Colon (tissue), 2 donors: Measurements from ENCODE around the gene EIF3I.
"Not testable (repeated sequence)": the region's sequence is repeated elsewhere in the genome, so short reads cannot be mapped to it uniquely, and the experiment has no call there.

Experiments
- FAIRE-seq: peaks from 2 replicates; lab custom pipeline; 2012; peaks lifted over from hg19 to GRCh38; lab: Jason Lieb, UNC
- donor health status: control.
- donor health status: control.

EIF3I gene

DNA sequence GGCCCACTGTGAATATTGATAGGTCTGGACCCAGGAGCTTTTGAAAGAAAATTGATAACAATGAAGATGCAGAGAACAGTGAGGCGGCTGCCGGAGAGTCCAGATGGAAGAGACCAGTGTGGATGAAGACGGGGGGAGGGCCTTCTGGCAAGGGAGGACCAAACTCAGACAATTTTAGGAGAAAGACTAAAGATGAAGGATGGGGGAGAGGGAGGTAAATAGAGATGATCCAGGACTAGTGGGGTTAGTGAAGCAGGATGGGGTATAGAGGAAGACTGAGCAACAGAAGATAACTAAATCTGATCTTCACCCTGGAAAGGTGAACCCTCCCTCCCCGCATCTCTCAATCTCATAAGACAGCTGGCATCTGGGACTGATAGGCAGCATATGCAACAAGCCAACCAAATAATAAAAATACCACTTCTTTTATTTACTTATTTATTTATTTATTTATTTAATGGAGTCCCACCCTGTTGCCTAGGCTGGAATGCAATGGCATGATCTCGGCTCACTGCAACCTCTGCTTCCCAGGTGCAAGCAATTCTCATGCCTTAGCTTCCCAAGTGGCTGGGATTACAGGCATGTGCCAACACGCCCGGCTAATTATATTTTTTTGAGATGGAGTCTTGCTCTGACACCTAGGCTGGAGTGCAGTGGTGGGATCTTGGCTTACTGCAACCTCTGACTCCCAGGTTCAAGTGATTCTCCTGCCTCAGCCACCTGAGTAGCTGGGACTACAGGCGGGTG lies 10.5 kb downstream of the EIF3I start:
- no peak for FAIRE-seq

DNA sequence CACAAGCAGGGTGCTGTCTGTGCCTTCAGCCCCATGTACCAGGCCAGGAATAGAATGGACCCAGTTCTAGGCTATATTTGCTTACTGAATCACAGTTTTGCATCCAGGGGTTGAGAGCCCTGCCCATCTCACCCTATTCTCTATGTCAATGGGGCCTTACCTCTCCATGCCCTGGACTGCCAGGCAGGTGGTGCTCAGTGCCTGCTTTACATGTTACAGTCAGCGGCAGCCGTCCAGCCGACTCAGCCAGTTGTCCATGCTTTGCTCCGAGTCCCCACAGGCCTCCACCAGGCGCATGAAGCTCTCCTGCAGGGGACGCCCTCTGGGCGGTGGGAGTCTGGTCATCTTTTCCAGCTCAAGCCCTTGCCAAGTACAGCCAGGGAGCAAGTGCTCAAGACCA lies 12.6 kb downstream of the EIF3I start:
- no peak for FAIRE-seq

DNA sequence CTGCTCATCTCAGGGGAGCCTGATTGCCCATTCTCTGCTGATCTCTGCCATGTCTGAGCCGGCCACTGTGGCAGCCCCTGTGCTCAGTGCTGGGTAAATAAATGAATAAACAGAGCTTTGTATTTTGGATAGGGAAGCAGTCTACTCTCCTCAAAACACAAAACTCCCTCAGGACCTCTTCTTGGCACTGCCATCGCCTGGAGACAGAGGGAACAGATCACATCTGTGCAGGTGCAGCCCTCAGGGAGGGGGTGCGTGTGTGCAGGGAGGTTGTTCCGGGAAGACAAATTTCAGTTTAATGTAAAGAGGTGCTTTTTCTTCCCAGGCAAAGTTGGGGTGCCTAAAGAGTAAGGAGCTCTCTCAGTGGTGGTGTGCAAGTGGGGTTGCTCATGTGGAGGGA lies 17.1 kb downstream of the EIF3I start:
- no peak for FAIRE-seq

DNA sequence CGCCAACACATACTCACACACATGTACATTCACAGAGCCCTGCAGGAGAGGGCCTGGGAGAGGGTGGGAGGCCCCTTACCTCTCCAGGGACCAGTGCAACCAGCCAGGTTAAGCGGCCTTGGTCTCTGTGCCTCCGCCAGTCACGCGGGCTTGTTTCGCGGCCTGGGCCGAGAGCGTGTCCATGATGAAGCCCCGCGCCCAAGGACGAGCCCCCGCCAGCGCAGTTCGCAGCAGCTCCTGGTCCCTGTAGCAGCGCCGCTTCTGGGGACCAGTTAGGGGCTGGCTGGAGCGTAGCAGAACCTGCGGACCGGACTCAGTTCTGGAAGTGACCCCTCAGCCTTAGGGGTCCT lies 17.6 kb downstream of the EIF3I start:
- FAIRE-seq, result no peak

DNA sequence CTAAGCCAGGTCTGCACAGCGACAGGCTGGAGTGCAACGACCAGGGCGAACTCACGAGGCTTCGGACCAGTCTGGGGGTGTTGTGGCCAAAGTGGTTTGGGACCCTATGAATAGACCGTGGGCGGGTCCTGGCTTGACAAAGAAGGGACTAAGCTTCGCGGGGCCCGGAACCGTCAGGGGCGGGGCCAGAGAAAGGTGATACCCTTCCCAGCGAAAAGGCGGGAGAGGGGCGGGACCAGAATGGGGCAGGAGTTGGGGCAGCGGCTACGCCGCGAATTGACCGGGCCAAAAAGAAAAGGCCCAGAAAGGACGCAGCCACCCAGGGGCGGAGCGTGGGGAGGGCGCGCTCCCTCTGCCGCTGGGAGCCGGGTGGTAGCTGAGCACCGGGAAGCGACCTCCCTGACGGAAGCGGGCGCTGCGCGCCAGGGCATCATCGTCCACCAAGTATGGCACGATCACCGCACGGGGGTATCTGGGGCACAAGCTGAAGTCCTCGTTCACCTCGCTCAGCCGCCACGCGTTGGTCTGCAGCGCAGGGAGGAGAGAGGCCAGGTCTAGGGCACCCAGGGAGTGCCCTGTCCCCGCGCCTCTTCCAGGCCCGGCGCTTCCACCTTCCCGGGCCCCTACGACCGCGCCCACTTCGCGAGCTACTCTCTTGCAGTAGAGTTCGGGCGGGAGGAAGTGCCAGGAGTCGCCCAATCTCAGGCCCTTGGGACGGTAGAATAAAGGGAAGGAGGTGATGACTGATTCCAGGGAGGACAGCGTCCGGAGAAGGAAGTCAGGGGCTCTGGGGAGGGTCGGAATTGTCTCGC lies 18.1 kb downstream of the EIF3I start:
- FAIRE-seq, result no peak

DNA sequence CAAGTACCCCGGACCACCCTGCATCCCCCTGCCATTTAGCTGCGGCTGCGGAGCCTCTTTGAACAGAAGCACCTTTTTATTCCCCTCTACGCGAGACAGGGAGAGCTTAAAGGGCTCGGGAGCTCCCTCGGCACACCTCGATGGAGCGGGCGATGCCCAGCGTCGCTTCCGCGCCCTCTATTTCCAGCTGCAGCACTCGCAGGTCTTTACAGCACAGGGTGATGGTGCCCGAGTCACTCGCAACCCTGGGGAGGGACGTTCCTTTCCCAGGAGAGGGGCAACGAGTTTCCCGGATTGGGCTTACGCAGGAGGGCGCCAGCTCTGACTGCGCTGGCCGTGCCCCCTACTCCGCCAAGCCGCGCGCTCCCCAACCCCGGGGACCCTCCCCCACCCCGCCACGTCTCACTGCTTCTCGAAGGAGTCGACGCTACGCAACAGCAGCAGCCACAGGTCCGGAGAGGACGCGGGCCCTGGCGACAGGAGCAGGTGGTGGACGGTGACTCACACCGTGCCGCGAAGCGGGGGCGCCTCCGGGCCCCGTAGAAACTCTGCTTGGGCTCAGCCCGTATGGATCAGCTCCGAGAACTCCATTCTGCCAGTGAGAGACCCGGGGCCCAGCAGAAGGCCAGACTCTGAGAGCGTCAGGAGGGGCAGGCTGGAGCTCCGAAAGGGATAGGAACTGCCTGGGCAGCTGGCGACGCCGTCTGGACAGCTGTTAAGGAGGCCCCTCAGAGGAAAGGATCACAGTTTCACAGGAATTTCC lies 19.0 kb downstream of the EIF3I start:
- no peak for FAIRE-seq

DNA sequence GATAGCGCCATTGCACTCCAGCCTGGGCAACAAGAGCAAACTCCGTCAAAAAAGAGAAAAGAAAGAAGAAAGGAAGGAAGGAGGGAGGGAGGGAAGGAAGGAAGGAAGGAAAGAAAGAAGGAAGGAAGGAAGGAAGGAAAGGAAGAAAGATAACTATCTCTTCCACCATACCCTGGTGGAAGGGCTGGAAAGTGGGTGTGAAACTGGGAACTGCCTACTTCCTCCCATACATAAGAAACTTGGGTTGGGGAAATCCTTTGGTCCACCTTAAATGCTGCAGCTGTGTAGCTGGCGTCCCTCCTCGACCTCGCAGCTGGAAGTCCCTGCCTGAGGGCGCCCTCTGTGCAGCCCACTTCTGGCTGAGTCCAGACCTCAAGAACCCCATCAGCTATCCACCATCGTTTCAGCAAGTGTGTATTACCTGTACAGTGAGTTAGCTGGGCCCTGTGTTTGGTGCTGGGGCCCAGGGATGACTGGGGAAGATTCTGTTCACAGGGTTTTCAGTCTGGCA lies 20.2 kb downstream of the EIF3I start:
- no peak for FAIRE-seq

DNA sequence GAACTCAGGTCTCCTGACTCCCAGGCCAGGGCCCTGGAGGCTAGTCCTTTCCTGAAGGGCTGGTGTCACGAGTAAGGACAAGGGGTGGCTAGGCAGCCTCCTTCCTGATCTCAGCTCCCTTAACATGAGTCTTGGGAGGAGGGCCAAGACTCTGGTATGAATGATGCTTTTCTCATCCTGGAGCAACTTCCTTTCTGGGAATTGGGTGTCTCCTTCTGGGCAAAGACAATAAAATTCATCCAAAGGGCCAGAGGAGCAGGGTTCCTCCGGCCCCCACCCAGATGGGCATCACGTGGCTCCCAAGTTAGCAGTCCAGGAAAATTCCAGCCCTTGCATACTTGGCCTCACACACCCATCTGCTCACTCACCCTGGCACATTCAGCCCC lies 24.7 kb downstream of the EIF3I start, which contains the start of gene FAM167B:
Gene FAM167B (plus strand): TSS at position 335 of the 386 bp plus-strand sequence. CDS start 200 bp downstream, outside the sequence.
- no peak for FAIRE-seq

DNA sequence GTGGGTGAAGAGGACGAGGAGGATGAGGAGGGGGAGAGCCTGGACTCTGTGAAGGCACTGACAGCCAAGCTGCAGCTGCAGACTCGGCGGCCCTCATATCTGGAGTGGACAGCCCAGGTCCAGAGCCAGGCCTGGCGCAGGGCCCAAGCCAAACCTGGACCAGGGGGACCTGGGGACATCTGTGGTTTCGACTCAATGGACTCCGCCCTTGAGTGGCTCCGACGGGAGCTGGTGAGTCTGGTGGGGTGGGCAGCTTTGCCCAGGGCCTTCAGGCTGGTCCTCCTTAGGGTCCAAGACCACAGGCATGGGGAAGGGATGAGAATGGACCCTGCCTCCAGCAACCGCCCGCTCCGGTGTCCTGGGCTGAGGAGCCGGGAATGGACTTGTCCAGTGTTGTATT lies 25.2 kb downstream of the EIF3I start:
- FAIRE-seq, result no peak

DNA sequence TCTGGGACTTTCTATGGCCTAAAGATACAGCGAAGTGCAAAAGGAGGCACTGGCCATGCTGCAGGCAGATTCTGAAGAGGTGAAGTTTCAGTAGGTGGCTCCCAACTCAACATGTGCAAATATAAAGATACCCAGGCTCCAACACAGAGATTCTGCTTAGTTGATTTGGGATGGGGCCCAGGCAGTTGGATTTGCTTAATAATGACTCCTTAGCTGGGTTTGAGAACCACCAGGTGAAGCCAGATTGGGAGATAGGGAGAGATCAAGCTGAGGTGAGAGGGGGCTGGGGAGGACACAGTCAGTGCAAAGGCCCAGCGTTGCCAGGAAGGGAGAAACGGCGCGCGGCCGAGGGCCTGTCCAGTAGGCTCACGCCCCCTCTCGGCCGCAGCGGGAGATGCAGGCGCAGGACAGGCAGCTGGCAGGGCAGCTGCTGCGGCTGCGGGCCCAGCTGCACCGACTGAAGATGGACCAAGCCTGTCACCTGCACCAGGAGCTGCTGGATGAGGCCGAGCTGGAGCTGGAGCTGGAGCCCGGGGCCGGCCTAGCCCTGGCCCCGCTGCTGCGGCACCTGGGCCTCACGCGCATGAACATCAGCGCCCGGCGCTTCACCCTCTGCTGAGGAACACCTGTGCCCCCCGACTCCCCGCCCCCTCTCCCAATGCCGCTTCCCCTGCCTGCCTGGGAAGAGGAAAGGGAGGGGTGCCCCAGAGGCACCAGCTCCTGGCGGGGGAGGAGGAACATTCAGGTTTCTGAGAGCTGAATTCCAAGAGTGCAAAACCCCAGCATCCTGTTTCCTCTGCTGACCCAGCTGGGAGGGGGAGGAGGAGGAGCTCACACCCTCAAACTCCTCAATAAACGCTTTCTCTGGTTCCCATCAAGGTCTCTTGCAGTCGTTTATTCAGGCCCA lies 26.0 kb downstream of the EIF3I start:
- no peak for FAIRE-seq

DNA sequence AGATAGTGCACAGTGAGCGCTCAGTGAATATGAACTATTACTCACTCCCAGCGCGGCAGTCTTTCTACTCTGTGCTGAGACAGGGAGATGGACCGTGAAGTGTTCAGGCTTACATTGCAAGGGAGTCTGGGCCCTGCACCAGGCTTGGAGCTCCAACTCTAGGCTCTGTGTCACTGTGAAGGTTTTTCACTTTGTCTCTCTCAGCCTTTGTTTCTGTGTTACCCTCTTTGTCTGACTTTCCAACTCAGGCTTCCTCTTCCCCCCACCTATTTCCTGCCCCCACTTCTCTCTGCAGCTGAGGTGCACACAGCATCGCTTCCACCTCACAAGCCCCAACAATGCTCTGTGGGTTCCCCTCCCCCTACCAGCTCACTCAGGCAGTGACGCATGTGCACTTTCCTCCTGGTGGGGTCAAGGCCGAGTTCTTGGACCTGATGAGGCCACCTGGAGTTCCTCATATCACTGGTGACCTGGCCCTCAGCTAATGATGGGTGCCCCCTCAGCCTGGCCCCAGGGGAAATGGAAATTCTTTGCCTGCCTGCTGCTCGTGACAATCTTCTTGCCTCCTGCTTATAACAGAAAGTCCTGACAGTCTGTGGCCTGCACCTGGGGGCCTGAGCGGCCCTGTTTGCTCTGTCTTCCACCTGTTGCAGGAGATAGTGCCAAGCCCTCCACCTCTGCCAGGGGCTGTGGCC lies 27.8 kb downstream of the EIF3I start:
- no peak for FAIRE-seq

DNA sequence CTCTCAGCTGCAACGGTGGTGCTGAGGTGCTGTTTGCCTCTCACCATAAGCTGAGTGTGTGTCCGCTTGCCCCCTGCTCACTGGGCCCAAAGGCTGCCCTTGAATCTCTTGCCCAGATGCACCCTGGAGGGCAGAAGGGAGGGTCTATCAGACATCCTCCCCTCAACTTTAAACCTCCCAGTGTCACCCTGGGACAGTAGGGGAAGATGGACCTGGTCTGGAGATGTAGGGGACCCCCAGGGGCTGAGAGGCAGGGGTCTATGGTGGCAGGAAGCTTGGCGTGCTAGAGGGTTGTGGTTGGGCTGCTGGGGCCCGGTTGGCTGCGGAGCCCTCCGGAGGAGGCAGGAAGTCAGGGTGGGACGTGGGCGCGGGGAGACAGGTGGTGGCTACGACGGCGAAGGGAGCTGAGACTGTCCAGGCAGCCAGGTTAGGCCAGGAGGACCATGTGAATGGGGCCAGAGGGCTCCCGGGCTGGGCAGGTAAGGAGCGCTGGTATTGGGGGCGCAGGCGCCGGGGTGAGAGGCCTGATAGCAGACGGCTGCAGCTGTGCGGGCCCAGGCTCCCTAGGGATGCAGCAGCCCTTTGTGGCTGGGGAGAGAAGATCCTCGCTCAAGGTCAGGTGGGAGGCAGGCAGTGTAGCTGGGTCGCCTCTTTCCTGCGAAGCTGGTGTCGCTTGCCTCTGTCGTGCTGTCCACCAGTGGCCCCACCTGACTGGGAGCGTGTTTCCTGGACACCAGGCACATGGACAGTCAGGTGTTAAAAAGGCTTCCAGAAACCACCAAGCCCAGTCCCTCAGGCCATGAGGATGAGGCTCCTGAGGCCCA lies 28.9 kb downstream of the EIF3I start, which contains the start of gene LCK:
Gene LCK (plus strand): TSS at position 373 of the 824 bp plus-strand sequence. CDS start 23,065 bp downstream, outside the sequence.
- no peak for FAIRE-seq

DNA sequence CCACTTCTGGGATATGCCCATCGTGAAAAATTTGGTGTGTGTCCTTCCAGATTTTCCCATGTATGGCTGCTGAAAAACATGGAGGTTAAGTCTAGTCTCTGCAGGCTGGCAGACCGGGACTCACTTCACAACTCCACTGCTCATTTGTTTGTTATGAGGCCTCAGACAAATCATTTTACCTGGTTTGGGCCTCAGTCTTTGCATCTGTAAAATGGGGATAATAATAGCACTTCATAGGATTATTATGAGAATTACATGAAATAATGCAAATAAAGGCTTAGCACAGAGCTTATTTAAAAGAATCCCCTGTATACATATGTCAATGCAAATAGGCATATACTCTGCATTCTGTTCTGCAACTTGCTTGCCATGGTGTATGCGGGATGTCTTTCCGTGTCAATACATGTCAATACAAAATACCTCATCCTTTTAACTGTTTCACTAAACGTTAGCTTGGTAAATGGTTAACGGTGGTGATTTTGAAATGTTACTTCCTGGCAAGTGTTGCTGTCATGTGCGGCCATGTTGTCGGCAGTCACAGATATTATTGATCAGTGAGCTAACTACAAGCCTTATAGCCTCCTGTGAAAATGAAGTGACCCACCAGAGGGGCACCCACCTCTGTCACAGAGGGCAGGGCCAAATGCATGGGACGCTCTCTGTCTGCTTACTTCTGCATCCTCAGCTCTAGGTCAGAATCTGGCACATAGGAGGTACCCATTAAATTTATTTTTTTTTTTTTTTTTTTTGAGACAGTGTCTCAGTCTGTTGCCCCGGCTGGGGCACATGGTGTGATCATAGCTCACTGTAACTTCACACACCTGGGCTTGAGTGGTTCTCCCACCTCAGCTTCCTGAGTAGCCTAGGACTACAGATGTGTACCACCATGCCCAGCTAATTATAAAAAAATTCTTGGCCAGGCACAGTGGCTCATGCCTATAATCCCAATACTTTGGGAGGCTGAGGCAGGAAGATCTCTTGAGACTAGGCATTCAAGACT lies 33.2 kb downstream of the EIF3I start:
- FAIRE-seq, result no peak

DNA sequence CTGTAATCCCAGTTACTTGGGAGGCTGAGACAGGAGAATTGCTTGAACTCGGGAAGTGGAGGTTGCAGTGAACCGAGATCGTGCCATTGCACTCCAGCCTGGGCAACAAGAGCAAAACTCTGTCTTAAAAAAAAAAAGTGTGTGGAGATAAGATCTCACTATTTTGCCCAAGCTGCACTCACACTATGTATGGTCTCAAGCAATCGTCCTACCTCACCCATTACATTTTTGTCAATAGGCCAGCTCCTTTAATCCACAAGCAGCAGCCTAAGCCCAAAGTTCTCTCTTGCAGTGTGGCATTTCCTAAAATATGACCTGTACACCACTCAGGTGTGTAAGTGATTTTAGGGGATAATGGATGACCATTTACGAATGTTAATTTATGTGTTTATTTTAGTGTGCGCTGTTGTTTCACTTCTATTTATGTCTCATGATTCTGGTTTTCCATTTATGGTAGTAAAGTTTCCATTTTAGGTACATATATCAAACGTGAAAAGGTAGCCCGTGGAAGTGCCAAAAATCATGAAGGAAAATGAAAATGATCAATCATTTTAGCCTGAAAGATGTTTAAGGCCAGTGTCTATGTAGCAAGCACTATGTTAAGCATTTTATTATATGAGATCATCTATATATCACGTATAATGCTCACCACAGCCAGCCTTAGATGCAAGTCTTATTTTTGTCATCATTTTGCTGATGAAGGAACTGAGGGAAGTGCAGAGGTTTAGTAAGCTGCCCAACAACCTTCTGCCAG lies 34.4 kb downstream of the EIF3I start:
- no peak for FAIRE-seq

DNA sequence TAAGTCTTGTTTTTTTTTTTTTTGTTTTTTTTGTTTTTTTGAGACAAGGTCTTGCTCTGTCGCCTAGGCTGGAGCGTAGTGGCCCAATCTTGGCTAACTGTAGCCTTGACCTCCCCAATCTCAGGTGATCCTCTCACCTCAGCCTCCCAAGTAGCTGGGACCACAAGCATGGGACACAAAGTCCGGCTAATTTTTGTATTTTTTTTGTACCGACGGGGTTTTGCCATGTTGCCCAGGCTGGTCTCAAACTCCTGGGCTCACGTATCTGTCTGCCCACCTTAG lies 35.0 kb downstream of the EIF3I start:
- no peak for FAIRE-seq

DNA sequence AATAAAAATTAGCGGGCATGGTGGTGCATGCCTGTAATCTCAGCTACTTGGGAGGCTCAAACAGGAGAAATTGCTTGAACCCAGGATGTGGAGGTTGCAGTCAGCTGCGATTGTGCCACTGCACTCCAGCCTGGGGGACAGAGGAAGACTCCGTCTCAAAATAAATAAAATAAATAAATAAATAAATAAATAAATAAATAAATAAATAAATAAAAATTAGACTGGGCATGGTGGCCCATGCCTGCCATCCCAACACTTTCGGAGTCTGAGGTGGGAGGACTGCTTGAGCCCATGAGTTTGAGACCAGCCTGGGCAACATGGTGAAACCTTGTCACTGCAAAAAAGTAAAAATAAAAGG lies 41.0 kb downstream of the EIF3I start:
- not testable (repeated sequence) for FAIRE-seq

DNA sequence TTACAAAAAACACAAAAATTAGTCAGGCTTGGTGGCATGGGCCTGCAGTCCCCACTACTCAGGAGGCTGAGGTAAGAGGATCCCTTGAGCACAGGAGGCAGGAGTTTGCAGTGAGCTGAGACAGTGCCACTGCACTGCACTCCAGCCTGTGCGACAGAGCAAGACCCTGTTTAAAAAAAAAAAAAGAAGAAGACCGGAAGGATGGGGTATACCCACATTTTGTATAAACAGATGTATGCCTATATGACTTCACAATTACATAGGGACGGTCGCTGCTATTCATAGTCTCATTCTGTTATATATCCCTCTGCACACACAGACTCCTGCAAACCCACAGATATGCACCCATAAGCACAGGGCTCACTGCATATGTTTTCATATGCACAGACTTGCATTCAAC lies 41.5 kb downstream of the EIF3I start:
- no peak for FAIRE-seq

DNA sequence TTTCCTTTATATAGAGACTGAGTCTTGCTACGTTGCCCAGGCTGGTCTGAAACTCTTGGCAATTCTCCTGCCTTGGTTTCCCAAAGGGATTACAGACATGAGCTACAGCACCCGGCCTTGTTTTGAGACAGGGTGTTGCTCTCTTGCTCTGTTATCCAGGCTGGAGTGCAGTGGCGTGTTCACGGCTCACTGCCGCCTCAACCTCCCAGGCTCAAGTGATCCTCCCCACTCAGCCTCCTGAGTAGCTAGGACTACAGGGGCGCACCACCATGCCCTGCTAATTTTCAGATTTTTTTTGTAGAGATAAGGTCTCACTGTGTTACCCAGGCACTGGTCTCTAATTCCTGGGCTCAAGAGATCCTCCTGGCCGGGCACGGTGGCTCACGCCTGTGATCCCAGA lies 43.6 kb downstream of the EIF3I start:
- FAIRE-seq, result no peak
